ENCODE measurements around the gene CETP.

CETP gene

GRCh38 chr16:57017251-57017650 is 55.5 kb downstream of the CETP start:
- no peak for TF ChIP-seq CTCF (IDR thresholded peaks at IDR 0.05; ENCODE audit: poor library complexity, severe bottlenecking)
- Histone ChIP-seq H3K27me3 (ENCODE audit: insufficient read depth, poor library complexity, severe bottlenecking) (no peaks in the 10 kb centered on the region), H3K9me3 (ENCODE audit: severe bottlenecking) (no peaks in the 10 kb centered on the region), H3K36me3 (ENCODE audit: low read depth) (no peaks in the 10 kb centered on the region), H3K27ac (ENCODE audit: poor library complexity, severe bottlenecking) (no peak overlapping the region), H3K4me3 (ENCODE audit: severe bottlenecking) (no peak overlapping the region), H3K4me1 (ENCODE audit: insufficient read depth, poor library complexity, severe bottlenecking) (peaks cover 9% of the 10 kb centered on the region)
- DNase-seq (ENCODE audit: low spot score): no peak
- ATAC-seq (ENCODE audit: low read depth): no peak

- TF ChIP-seq CTCF (IDR thresholded peaks at IDR 0.05; ENCODE audit: poor library complexity, severe bottlenecking): no peak
- DNase-seq (ENCODE audit: low spot score) (no peak), ATAC-seq (ENCODE audit: low read depth) (no peak)
- no peaks in the 10 kb centered on the region for H3K36me3 ChIP-seq (ENCODE audit: low read depth)
- H3K4me3 ChIP-seq (ENCODE audit: severe bottlenecking): no peak overlapping the region
- H3K27me3 ChIP-seq (ENCODE audit: insufficient read depth, poor library complexity, severe bottlenecking): no peaks in the 10 kb centered on the region
- H3K27ac ChIP-seq (ENCODE audit: poor library complexity, severe bottlenecking): no peak overlapping the region
- H3K4me1 ChIP-seq (ENCODE audit: insufficient read depth, poor library complexity, severe bottlenecking): no peaks in the 10 kb centered on the region
- H3K9me3 ChIP-seq (ENCODE audit: severe bottlenecking): no peaks in the 10 kb centered on the region
Measured at GRCh38 chr16:57019746-57020145, 58.0 kb downstream of the CETP start.

GRCh38 chr16:57020651-57021050 is 58.9 kb downstream of the CETP start:
- no peaks in the 10 kb centered on the region for H3K9me3 ChIP-seq (ENCODE audit: severe bottlenecking)
- H3K36me3 ChIP-seq (ENCODE audit: low read depth): no peaks in the 10 kb centered on the region
- H3K4me1 ChIP-seq (ENCODE audit: insufficient read depth, poor library complexity, severe bottlenecking): no peaks in the 10 kb centered on the region
- no peak overlapping the region for H3K27ac ChIP-seq (ENCODE audit: poor library complexity, severe bottlenecking)
- TF ChIP-seq CTCF (IDR thresholded peaks at IDR 0.05; ENCODE audit: poor library complexity, severe bottlenecking): no peak
- ATAC-seq (ENCODE audit: low read depth) (no peak), DNase-seq (ENCODE audit: low spot score) (no peak)
- H3K4me3 ChIP-seq (ENCODE audit: severe bottlenecking): no peak overlapping the region
- no peaks in the 10 kb centered on the region for H3K27me3 ChIP-seq (ENCODE audit: insufficient read depth, poor library complexity, severe bottlenecking)

- no peaks in the 10 kb centered on the region for H3K4me1 ChIP-seq (ENCODE audit: insufficient read depth, poor library complexity, severe bottlenecking)
- H3K4me3 ChIP-seq (ENCODE audit: severe bottlenecking): no peak overlapping the region
- DNase-seq (ENCODE audit: low spot score) (no peak), ATAC-seq (ENCODE audit: low read depth) (no peak)
- H3K27ac ChIP-seq (ENCODE audit: poor library complexity, severe bottlenecking): no peak overlapping the region
- H3K27me3 ChIP-seq (ENCODE audit: insufficient read depth, poor library complexity, severe bottlenecking): no peaks in the 10 kb centered on the region
- H3K9me3 ChIP-seq (ENCODE audit: severe bottlenecking): no peaks in the 10 kb centered on the region
- H3K36me3 ChIP-seq (ENCODE audit: low read depth): no peaks in the 10 kb centered on the region
- TF ChIP-seq CTCF (IDR thresholded peaks at IDR 0.05; ENCODE audit: poor library complexity, severe bottlenecking): no peak
Measured at GRCh38 chr16:57021757-57022156, 60.0 kb downstream of the CETP start.

GRCh38 chr16:57022445-57022844 is 60.7 kb downstream of the CETP start:
- DNase-seq (ENCODE audit: low spot score) (no peak), ATAC-seq (ENCODE audit: low read depth) (no peak)
- H3K36me3 ChIP-seq (ENCODE audit: low read depth): no peaks in the 10 kb centered on the region
- no peaks in the 10 kb centered on the region for H3K27me3 ChIP-seq (ENCODE audit: insufficient read depth, poor library complexity, severe bottlenecking)
- no peak overlapping the region for H3K4me3 ChIP-seq (ENCODE audit: severe bottlenecking)
- H3K27ac ChIP-seq (ENCODE audit: poor library complexity, severe bottlenecking): no peak overlapping the region
- H3K9me3 ChIP-seq (ENCODE audit: severe bottlenecking): no peaks in the 10 kb centered on the region
- H3K4me1 ChIP-seq (ENCODE audit: insufficient read depth, poor library complexity, severe bottlenecking): no peaks in the 10 kb centered on the region
- TF ChIP-seq CTCF (IDR thresholded peaks at IDR 0.05; ENCODE audit: poor library complexity, severe bottlenecking): no peak

Data from RWPE2 (cell line).